ENCODE results near the gene NINJ2.

DNA sequence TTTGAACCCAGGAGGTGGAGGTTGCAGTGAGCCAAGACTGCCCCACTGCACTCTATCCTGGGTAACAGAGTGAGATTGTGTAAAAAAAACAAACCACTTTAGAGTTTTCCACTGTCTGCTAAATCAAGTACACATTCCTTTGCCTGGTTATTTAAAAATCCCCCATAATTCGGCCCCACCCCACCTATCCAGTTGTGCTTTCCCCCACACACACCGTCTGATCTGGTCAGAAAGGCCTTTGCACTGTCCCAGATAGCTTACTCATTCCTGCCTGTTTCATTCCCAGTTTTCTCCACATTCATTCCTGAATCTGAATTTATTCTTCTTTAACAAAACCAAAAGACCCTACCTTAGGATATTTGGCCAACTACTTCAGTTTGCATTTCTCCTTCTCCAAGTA is 29.5 kb downstream of the NINJ2 start:
- TF ChIP-seq, protein P1, sequence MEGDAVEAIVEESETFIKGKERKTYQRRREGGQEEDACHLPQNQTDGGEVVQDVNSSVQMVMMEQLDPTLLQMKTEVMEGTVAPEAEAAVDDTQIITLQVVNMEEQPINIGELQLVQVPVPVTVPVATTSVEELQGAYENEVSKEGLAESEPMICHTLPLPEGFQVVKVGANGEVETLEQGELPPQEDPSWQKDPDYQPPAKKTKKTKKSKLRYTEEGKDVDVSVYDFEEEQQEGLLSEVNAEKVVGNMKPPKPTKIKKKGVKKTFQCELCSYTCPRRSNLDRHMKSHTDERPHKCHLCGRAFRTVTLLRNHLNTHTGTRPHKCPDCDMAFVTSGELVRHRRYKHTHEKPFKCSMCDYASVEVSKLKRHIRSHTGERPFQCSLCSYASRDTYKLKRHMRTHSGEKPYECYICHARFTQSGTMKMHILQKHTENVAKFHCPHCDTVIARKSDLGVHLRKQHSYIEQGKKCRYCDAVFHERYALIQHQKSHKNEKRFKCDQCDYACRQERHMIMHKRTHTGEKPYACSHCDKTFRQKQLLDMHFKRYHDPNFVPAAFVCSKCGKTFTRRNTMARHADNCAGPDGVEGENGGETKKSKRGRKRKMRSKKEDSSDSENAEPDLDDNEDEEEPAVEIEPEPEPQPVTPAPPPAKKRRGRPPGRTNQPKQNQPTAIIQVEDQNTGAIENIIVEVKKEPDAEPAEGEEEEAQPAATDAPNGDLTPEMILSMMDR (IDR thresholded peaks at IDR 0.05), result no peak
- TF ChIP-seq POLR2A (IDR thresholded peaks at IDR 0.05), result no peak
